CD14-positive monocyte (primary cell): ENCODE data around the gene RBM25. TPM values are rescaled to one million over a fixed set of nuclear protein-coding genes. Genes with fewer than 3 reads are reported as not detected.

ENCODE experiments used
- DNase-seq, 3 donors: peaks; one replicate each; pipeline ENCODE4 v3.0.0-alpha.2; 2011 to 2022
- H2AFZ ChIP-seq: 2 replicates; pipeline ENCODE4 v1.6.0; 2012; ENCODE audit warnings: mild to moderate bottlenecking, low read depth, low read length, inconsistent platforms; ENCODE audit not compliant: insufficient read depth, poor library complexity, severe bottlenecking
- H3K27ac ChIP-seq, 2 donors: 1 replicate in 1 of 2; 2 replicates in 1 of 2; pipeline ENCODE4 v1.5.1; 2012 to 2013; ENCODE audit warnings: low read length in 2 of 2, control low read depth in 1 of 2, inconsistent platforms in 1 of 2, low read depth in 1 of 2, mild to moderate bottlenecking in 1 of 2
- H3K27me3 ChIP-seq, 2 donors: one replicate each; pipeline versions ENCODE4 v1.6.0 to v1.6.1; 2011 to 2013; ENCODE audit warnings: low read length in 2 of 2; ENCODE audit not compliant: control insufficient read depth in 2 of 2, insufficient read depth in 2 of 2
- H3K36me3 ChIP-seq, 2 donors: replicated peaks in 1 of 2; 1 replicate in 1 of 2; 2 replicates in 1 of 2; pipeline versions ENCODE4 v1.5.1 to v1.6.1; 2012 to 2013; ENCODE audit warnings: low read length in 2 of 2, control low read depth in 1 of 2, inconsistent platforms in 1 of 2, mild to moderate bottlenecking in 1 of 2; ENCODE audit not compliant: insufficient read depth in 2 of 2, control insufficient read depth in 1 of 2
- H3K4me1 ChIP-seq, 2 donors: 1 replicate in 1 of 2; 2 replicates in 1 of 2; pipeline versions ENCODE4 v1.5.1 to v1.6.1; 2012 to 2013; ENCODE audit warnings: low read length in 2 of 2, control low read depth in 1 of 2, inconsistent platforms in 1 of 2, mild to moderate bottlenecking in 1 of 2, moderate library complexity in 1 of 2; ENCODE audit not compliant: insufficient read depth in 2 of 2, control insufficient read depth in 1 of 2
- H3K4me2 ChIP-seq: replicated peaks from 2 replicates; pipeline ENCODE3; 2012; ENCODE audit warnings: low read length, moderate library complexity, mild to moderate bottlenecking; ENCODE audit not compliant: poor library complexity, severe bottlenecking; ENCODE audit errors: extremely low read depth
- H3K4me3 ChIP-seq, 3 experiments: fragments of 200-600 bp in 1 of 3; sonication (generic) in 1 of 3; replicated peaks in 1 of 3; 1 replicate in 2 of 3; 2 replicates in 1 of 3; pipeline ENCODE4 v1.5.1; 2011 to 2013; ENCODE audit warnings: low read length in 3 of 3, mild to moderate bottlenecking in 3 of 3, control low read depth in 2 of 3, low read depth in 2 of 3, inconsistent platforms in 1 of 3, moderate library complexity in 1 of 3
- H3K79me2 ChIP-seq: 2 replicates; pipeline ENCODE4 v1.6.0; 2012; ENCODE audit warnings: mild to moderate bottlenecking, control low read depth, inconsistent platforms, low read length, moderate library complexity; ENCODE audit not compliant: insufficient read depth
- H3K9ac ChIP-seq: 2 replicates; pipeline ENCODE4 v1.6.0; 2017; ENCODE audit warnings: low read length, mild to moderate bottlenecking; ENCODE audit not compliant: insufficient read depth, poor library complexity, severe bottlenecking
- H3K9me3 ChIP-seq, 2 donors: replicated peaks in 1 of 2; 1 replicate in 1 of 2; 2 replicates in 1 of 2; pipeline versions ENCODE4 v1.5.1 to v1.6.1; 2012 to 2013; ENCODE audit warnings: low read length in 2 of 2, control low read depth in 1 of 2; ENCODE audit not compliant: control insufficient read depth in 1 of 2, insufficient read depth in 1 of 2
- H4K20me1 ChIP-seq: 2 replicates; pipeline ENCODE4 v1.6.0; 2012; ENCODE audit warnings: mild to moderate bottlenecking, low read length, control low read depth, moderate library complexity; ENCODE audit not compliant: insufficient read depth
- H3K27ac Mint-ChIP-seq, 7 donors: one replicate each; pipeline ENCODE4 v1.8.0; 2020; ENCODE audit warnings: mild to moderate bottlenecking in 7 of 7, mixed read lengths in 7 of 7, moderate library complexity in 6 of 7, inconsistent platforms in 2 of 7
- H3K27me3 Mint-ChIP-seq, 3 donors: one replicate each; pipeline ENCODE4 v1.8.0; 2021 to 2022; ENCODE audit warnings: low read depth in 3 of 3, mild to moderate bottlenecking in 3 of 3, mixed read lengths in 3 of 3, moderate library complexity in 3 of 3, inconsistent platforms in 1 of 3
- H3K36me3 Mint-ChIP-seq, 2 donors: one replicate each; pipeline ENCODE4 v1.8.0; 2020; ENCODE audit warnings: mixed read lengths in 2 of 2, inconsistent platforms in 1 of 2, mild to moderate bottlenecking in 1 of 2
- H3K4me1 Mint-ChIP-seq: one replicate; pipeline ENCODE4 v1.8.0; 2020; ENCODE audit warnings: mild to moderate bottlenecking, mixed read lengths
- H3K4me3 Mint-ChIP-seq, 2 donors: one replicate each; pipeline ENCODE4 v1.8.0; 2020; ENCODE audit warnings: mild to moderate bottlenecking in 2 of 2, mixed read lengths in 2 of 2, moderate library complexity in 1 of 2
- H3K9me3 Mint-ChIP-seq, 7 donors: one replicate each; pipeline ENCODE4 v1.8.0; 2020 to 2022; ENCODE audit warnings: mixed read lengths in 7 of 7, mild to moderate bottlenecking in 6 of 7, moderate library complexity in 6 of 7, inconsistent platforms in 2 of 7
- WGBS: methylation state at CpG from one replicate; pipeline ENCODE4 v1.1.5; 2013; ENCODE audit warnings: missing lambda C conversion rate; ENCODE audit not compliant: insufficient coverage; 5-methylcytosine and 5-hydroxymethylcytosine counted together
- intact Hi-C, 2 donors: fragments of 100-400 bp; cut with micrococcal nuclease; formaldehyde crosslinking; loops; one replicate each; pipeline versions ENCODE4 v1.15.0 to v1.15.1; 2023
- polyA plus RNA-seq, 3 donors: library from polyadenylated mRNA; depleted of rRNA in 1 of 3; unstranded in 2 of 3; stranded (reverse) in 1 of 3; fragments of 300-500 nt in 2 of 3; fragments of >200 nt in 1 of 3; fragmentation: Illumina TruSeq in 2 of 3; gene quantifications; 1 replicate in 2 of 3; 2 replicates in 1 of 3; pipeline ENCODE4 v1.2.3, GENCODE V29; 2012 to 2021
- TF ChIP-seq, protein P1 (sequence below): fragments of 200-600 bp; IDR thresholded peaks from one replicate; pipeline ENCODE4 v1.8.0; 2022; ENCODE audit warnings: antibody characterized with exemption, mild to moderate bottlenecking

RBM25 gene
- polyA plus RNA-seq, 3 donors: 15.6 to 46.5 (median 25.2) TPM

DNA sequence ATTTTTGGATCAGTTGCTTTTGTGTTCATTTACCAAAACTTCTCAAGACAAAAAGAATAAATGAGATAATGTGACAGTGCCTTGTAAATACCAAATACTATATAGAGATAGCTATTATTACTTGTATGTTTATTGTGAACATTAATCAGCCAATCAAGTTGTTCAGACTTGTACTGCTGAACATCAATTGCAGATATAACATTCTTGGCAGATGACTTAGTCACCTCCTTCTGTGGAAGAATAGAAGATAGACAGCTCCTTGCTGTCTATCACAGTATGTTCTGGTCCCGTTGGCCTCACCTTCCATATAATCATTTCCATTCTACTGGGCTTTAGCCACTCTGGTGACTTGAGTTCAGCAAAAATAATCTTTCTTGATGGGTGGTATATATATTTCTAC, 108.1 kb downstream of the RBM25 start:
- Histone ChIP-seq H3K9me3 (no peaks in the 10 kb centered on the region), H2AFZ (no peak overlapping the region), H3K4me2 (no peak overlapping the region), H3K27ac (no peak overlapping the region), H3K79me2 (peaks cover 62% of the 10 kb centered on the region), H3K9ac (no peak overlapping the region), H4K20me1 (peaks cover 98% of the 10 kb centered on the region), H3K27me3 (no peaks in the 10 kb centered on the region), H3K4me1 (no peaks in the 10 kb centered on the region), H3K36me3 (peaks cover 86 to 100% of the 10 kb centered on the region in 2 donors), H3K4me3 (no peak overlapping the region)
- H3K4me3 Mint-ChIP-seq: no peak overlapping the region
- intact Hi-C loops: no loop called here
- H3K27me3 Mint-ChIP-seq: no peaks in the 10 kb centered on the region
- H3K9me3 Mint-ChIP-seq: no peaks in the 10 kb centered on the region
- H3K27ac Mint-ChIP-seq: peak overlapping the region in 1 of 7 donors; percentile 40
- H3K4me1 Mint-ChIP-seq: no peaks in the 10 kb centered on the region
- DNase-seq: no peak
- H3K36me3 Mint-ChIP-seq: peaks cover 79 to 96% of the 10 kb centered on the region in 2 donors
- TF ChIP-seq, protein P1, sequence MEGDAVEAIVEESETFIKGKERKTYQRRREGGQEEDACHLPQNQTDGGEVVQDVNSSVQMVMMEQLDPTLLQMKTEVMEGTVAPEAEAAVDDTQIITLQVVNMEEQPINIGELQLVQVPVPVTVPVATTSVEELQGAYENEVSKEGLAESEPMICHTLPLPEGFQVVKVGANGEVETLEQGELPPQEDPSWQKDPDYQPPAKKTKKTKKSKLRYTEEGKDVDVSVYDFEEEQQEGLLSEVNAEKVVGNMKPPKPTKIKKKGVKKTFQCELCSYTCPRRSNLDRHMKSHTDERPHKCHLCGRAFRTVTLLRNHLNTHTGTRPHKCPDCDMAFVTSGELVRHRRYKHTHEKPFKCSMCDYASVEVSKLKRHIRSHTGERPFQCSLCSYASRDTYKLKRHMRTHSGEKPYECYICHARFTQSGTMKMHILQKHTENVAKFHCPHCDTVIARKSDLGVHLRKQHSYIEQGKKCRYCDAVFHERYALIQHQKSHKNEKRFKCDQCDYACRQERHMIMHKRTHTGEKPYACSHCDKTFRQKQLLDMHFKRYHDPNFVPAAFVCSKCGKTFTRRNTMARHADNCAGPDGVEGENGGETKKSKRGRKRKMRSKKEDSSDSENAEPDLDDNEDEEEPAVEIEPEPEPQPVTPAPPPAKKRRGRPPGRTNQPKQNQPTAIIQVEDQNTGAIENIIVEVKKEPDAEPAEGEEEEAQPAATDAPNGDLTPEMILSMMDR: no peak
- no CpG with 5 or more reads among the region's 1 CpG for WGBS

DNA sequence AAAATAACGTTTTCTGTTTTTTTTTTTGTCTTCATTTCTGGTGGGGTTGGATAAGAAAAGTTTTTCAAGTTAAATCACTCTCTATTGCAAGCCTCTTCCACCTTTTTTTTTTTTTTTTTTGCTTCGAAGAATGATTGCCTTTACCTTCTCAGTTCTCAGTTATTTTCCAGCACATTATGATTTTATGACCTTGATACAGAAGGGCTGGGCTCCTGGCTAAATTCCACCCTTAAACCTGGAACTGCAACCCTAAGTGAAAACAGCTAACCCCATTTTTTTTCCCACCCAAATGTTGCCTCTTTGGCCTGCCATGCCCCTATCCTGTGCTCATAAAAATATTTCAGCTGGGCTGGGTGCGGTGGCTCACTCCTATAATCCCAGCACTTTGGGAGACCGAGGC, 109.4 kb downstream of the RBM25 start:
- Mint-ChIP-seq H3K9me3 (no peaks in the 10 kb centered on the region), H3K36me3 (peaks cover 84 to 96% of the 10 kb centered on the region in 2 donors), H3K4me3 (no peak overlapping the region), H3K27me3 (no peaks in the 10 kb centered on the region), H3K4me1 (no peaks in the 10 kb centered on the region), H3K27ac (peak overlapping the region in 4 of 7 donors; percentile 11 to 34 (median 30))
- Histone ChIP-seq H3K27me3 (no peaks in the 10 kb centered on the region), H4K20me1 (peaks cover 98% of the 10 kb centered on the region), H3K9me3 (no peaks in the 10 kb centered on the region), H3K79me2 (peaks cover 53% of the 10 kb centered on the region), H3K4me3 (no peak overlapping the region), H2AFZ (no peak overlapping the region), H3K9ac (no peak overlapping the region), H3K36me3 (peaks cover 87 to 100% of the 10 kb centered on the region in 2 donors), H3K27ac (no peak overlapping the region), H3K4me2 (no peak overlapping the region), H3K4me1 (no peaks in the 10 kb centered on the region)
- DNase-seq: no peak
- no CpG with 5 or more reads among the region's 4 CpGs for WGBS
- intact Hi-C loops: no loop called here
- TF ChIP-seq, protein P1: no peak
